SH-SY5Y (cell line): ENCODE results near the gene TUNAR.

Source experiments
- GATA2 ChIP-seq: IDR thresholded peaks from 2 replicates; pipeline ENCODE4 v1.6.1; 2011; ENCODE audit warnings: mild to moderate bottlenecking, low read depth, low read length
- GATA3 ChIP-seq: IDR thresholded peaks from 2 replicates; pipeline ENCODE4 v1.6.1; 2011; ENCODE audit warnings: low read depth, mild to moderate bottlenecking, low read length, moderate library complexity

GRCh38 chr14:95935228-95935822, 58.7 kb downstream of the TUNAR start:
- TF ChIP-seq GATA3 (no peak), GATA2 (no peak)
